B cell (primary cell): ENCODE results near the gene CAP2. TPM values are rescaled to one million over a fixed set of nuclear protein-coding genes. Genes with fewer than 3 reads are reported as not detected.

Experiments used
- ATAC-seq: fragments of 200-7000 bp; cut with Tn5 transposase; one replicate; pipeline ENCODE4 v1.10.0; 2021; ENCODE audit warnings: low read depth, mild to moderate bottlenecking, moderate number of reproducible peaks, moderate library complexity
- CTCF ChIA-PET: fragments of 350-600 bp; sonication (Branson Sonifier 250); formaldehyde crosslinking; loops from one replicate; lab custom pipeline; 2021; ENCODE audit warnings: antibody characterized with exemption, inconsistent platforms; lab: Charles Lee
- POLR2A ChIA-PET: fragments of 350-600 bp; sonication (Branson Sonifier 250); formaldehyde crosslinking; loops from one replicate; lab custom pipeline; 2021; ENCODE audit warnings: antibody characterized with exemption; lab: Charles Lee
- DNase-seq: peaks from one replicate; pipeline ENCODE4 v3.0.0; 2013
- H2AFZ ChIP-seq: 2 replicates; pipeline ENCODE4 v1.6.1; 2012; ENCODE audit warnings: mild to moderate bottlenecking, low read depth, low read length; ENCODE audit not compliant: insufficient read depth, poor library complexity, severe bottlenecking
- H3K27ac ChIP-seq, 2 donors: 1 replicate in 1 of 2; 2 replicates in 1 of 2; pipeline ENCODE4 v1.5.1; 2012 to 2013; ENCODE audit warnings: low read length in 2 of 2, mild to moderate bottlenecking in 2 of 2, moderate library complexity in 1 of 2
- H3K27me3 ChIP-seq, 4 experiments: fragments of 200-600 bp in 1 of 4; sonication (generic) in 1 of 4; replicated peaks in 1 of 4; 1 replicate in 2 of 4; 2 replicates in 2 of 4; pipeline versions ENCODE4 v1.6.1 to v1.7.0; 2013 to 2016; ENCODE audit warnings: low read length in 3 of 4, mild to moderate bottlenecking in 2 of 4, mixed read lengths in 1 of 4, moderate library complexity in 1 of 4; ENCODE audit not compliant: insufficient read depth in 4 of 4, control insufficient read depth in 3 of 4; ENCODE audit errors: control extremely low read depth in 1 of 4
- H3K36me3 ChIP-seq, 2 experiments: replicated peaks in 1 of 2; 1 replicate in 1 of 2; 2 replicates in 1 of 2; pipeline versions ENCODE4 v1.6.1 to v1.7.1; 2013; ENCODE audit warnings: low read length in 1 of 2; ENCODE audit not compliant: insufficient read depth in 2 of 2, control insufficient read depth in 1 of 2; ENCODE audit errors: control extremely low read depth in 1 of 2, extremely low read depth in 1 of 2
- H3K4me1 ChIP-seq, 2 donors: fragments of 200-600 bp in 1 of 2; sonication (generic) in 1 of 2; 1 replicate in 1 of 2; 2 replicates in 1 of 2; pipeline versions ENCODE4 v1.5.1 to v1.6.1; 2013 to 2017; ENCODE audit warnings: low read length in 2 of 2; ENCODE audit not compliant: control insufficient read depth in 2 of 2, insufficient read depth in 2 of 2
- H3K4me2 ChIP-seq: replicated peaks from 2 replicates; pipeline ENCODE3; 2012; ENCODE audit warnings: mild to moderate bottlenecking, low read depth, low read length; ENCODE audit not compliant: poor library complexity, severe bottlenecking
- H3K4me3 ChIP-seq, 5 experiments: fragments of 200-600 bp in 1 of 5; sonication (generic) in 1 of 5; 1 replicate in 3 of 5; 2 replicates in 2 of 5; pipeline versions ENCODE4 v1.5.1 to v1.7.0; 2011 to 2016; ENCODE audit warnings: low read length in 4 of 5, mild to moderate bottlenecking in 4 of 5, low read depth in 2 of 5, control low read depth in 1 of 5, moderate library complexity in 1 of 5; ENCODE audit not compliant: insufficient read depth in 1 of 5; ENCODE audit errors: control extremely low read depth in 1 of 5, extremely low read depth in 1 of 5
- H3K79me2 ChIP-seq: fragments of 200-600 bp; sonication (generic); one replicate; pipeline ENCODE4 v1.6.0; 2016; ENCODE audit warnings: low read length; ENCODE audit not compliant: control insufficient read depth, insufficient read depth
- H3K9ac ChIP-seq: fragments of 200-600 bp; sonication (generic); 2 replicates; pipeline ENCODE4 v1.6.1; 2017; ENCODE audit warnings: mild to moderate bottlenecking, low read length, moderate library complexity
- H3K9me3 ChIP-seq, 3 donors: one replicate each; pipeline versions ENCODE4 v1.6.1 to v1.7.1; 2013; ENCODE audit warnings: low read length in 2 of 3; ENCODE audit not compliant: control insufficient read depth in 2 of 3, insufficient read depth in 1 of 3; ENCODE audit errors: control extremely low read depth in 1 of 3
- H4K20me1 ChIP-seq: 2 replicates; pipeline ENCODE4 v1.6.0; 2012; ENCODE audit warnings: mild to moderate bottlenecking, low read length; ENCODE audit not compliant: insufficient read depth, control insufficient read depth, poor library complexity, severe bottlenecking
- H3K27ac Mint-ChIP-seq: one replicate; pipeline ENCODE4 v1.8.0; 2021; ENCODE audit warnings: mixed read lengths
- H3K27me3 Mint-ChIP-seq: one replicate; pipeline ENCODE4 v1.8.0; 2021; ENCODE audit warnings: mixed read lengths
- H3K4me1 Mint-ChIP-seq: one replicate; pipeline ENCODE4 v1.8.0; 2021; ENCODE audit warnings: mixed read lengths
- H3K4me3 Mint-ChIP-seq: one replicate; pipeline ENCODE4 v1.8.0; 2021; ENCODE audit warnings: mixed read lengths
- H3K9me3 Mint-ChIP-seq: one replicate; pipeline ENCODE4 v1.8.0; 2022; ENCODE audit warnings: mixed read lengths; ENCODE audit not compliant: insufficient read depth
- CTCF ChIP-seq: fragments of 200-600 bp; IDR thresholded peaks from one replicate; pipeline ENCODE4 v1.8.0; 2022; ENCODE audit warnings: antibody characterized with exemption, mild to moderate bottlenecking
- EZH2 ChIP-seq: IDR thresholded peaks from 2 replicates; pipeline ENCODE4 v1.6.1; 2012; ENCODE audit warnings: borderline replicate concordance, low read depth, mild to moderate bottlenecking, moderate library complexity, low read length; ENCODE audit not compliant: insufficient read depth, poor library complexity, severe bottlenecking
- WGBS: methylation state at CpG from one replicate; pipeline ENCODE4 v1.1.5; 2013; ENCODE audit warnings: missing lambda C conversion rate; ENCODE audit not compliant: insufficient coverage; 5-methylcytosine and 5-hydroxymethylcytosine counted together
- intact Hi-C: fragments of 100-400 bp; cut with micrococcal nuclease; formaldehyde crosslinking; loops from one replicate; pipeline ENCODE4 v1.10.0; 2022
- polyA plus RNA-seq: library from polyadenylated mRNA; depleted of rRNA; stranded (reverse); fragments of >200 nt; gene quantifications from 2 replicates; pipeline ENCODE4 v1.2.3, GENCODE V29; 2012
- total RNA-seq, 2 donors: library from RNA; stranded (reverse); fragments of 120-200 nt in 1 of 2; gene quantifications; 1 replicate in 1 of 2; 2 replicates in 1 of 2; pipeline versions ENCODE4 v1.2.3 to v1.2.4, GENCODE V29; 2013 to 2022

Gene CAP2
- total and polyA plus RNA-seq, 2 donors (not counting 1 experiment from before 2014, with no cell fraction given): not detected

GRCh38 chr6:17442196-17442595, 48.8 kb downstream of the CAP2 start:
- ATAC-seq (no peak), DNase-seq (no peak)
- Histone ChIP-seq H4K20me1 (no peaks in the 10 kb centered on the region), H3K9ac (no peak overlapping the region), H3K9me3 (no peaks in the 10 kb centered on the region), H3K27ac (no peak overlapping the region), H2AFZ (no peak overlapping the region), H3K4me3 (no peak overlapping the region), H3K4me2 (no peak overlapping the region), H3K36me3 (no peaks in the 10 kb centered on the region), H3K27me3 (no peaks in the 10 kb centered on the region), H3K79me2 (no peaks in the 10 kb centered on the region), H3K4me1 (peaks cover 0 to 6% of the 10 kb centered on the region in 2 donors)
- no peak overlapping the region for H3K27ac Mint-ChIP-seq
- ChIA-PET CTCF (no interaction called here), POLR2A (no interaction called here)
- no peak overlapping the region for H3K4me3 Mint-ChIP-seq
- intact Hi-C loops: no loop called here
- TF ChIP-seq EZH2 (no peak), CTCF (no peak)
- H3K4me1 Mint-ChIP-seq: peaks cover 8% of the 10 kb centered on the region
- peaks cover 5% of the 10 kb centered on the region for H3K27me3 Mint-ChIP-seq
- H3K9me3 Mint-ChIP-seq: peaks cover 4% of the 10 kb centered on the region
- 94% methylated on average over 2 of the region's 4 CpGs for WGBS

GRCh38 chr6:17446713-17447112, 53.3 kb downstream of the CAP2 start:
- no peaks in the 10 kb centered on the region for H4K20me1 ChIP-seq
- H3K4me3 ChIP-seq: no peak overlapping the region
- H3K4me1 Mint-ChIP-seq: peaks cover 15% of the 10 kb centered on the region
- DNase-seq (no peak), ATAC-seq (no peak)
- H2AFZ ChIP-seq: no peak overlapping the region
- H3K9ac ChIP-seq: no peak overlapping the region
- no peaks in the 10 kb centered on the region for H3K27me3 ChIP-seq
- peaks cover 0 to 3% (median 0%) of the 10 kb centered on the region in 3 donors for H3K9me3 ChIP-seq
- H3K27ac Mint-ChIP-seq: no peak overlapping the region
- H3K4me1 ChIP-seq: peaks cover 0 to 11% of the 10 kb centered on the region in 2 donors
- intact Hi-C loops: no loop called here
- no peaks in the 10 kb centered on the region for H3K36me3 ChIP-seq
- TF ChIP-seq CTCF (no peak), EZH2 (no peak)
- POLR2A ChIA-PET: no interaction called here
- H3K79me2 ChIP-seq: no peaks in the 10 kb centered on the region
- CTCF ChIA-PET: no interaction called here
- no peak overlapping the region for H3K4me3 Mint-ChIP-seq
- H3K9me3 Mint-ChIP-seq: no peaks in the 10 kb centered on the region
- H3K27ac ChIP-seq: no peak overlapping the region
- no peak overlapping the region for H3K4me2 ChIP-seq
- peaks cover 3% of the 10 kb centered on the region for H3K27me3 Mint-ChIP-seq
- 55% methylated on average over 2 of the region's 2 CpGs for WGBS
